Right ventricle myocardium superior (tissue), 1 donor: ENCODE results near the gene PSMG4. TPM values are rescaled to one million over a fixed set of nuclear protein-coding genes. Genes with fewer than 3 reads are reported as not detected.
"Not testable (repeated sequence)": the region's sequence is repeated elsewhere in the genome, so short reads cannot be mapped to it uniquely, and the experiment has no call there.

ENCODE experiments used
- ATAC-seq: fragments of 200-7000 bp; cut with Tn5 transposase; one replicate; pipeline ENCODE4 v1.9.1; 2020; ENCODE audit warnings: mild to moderate bottlenecking; ENCODE audit not compliant: poor library complexity
- DNase-seq: peaks from one replicate; pipeline ENCODE4 v3.0.0-alpha.2; 2020
- intact Hi-C: fragments of 100-400 bp; cut with DNase I; formaldehyde crosslinking; loops from one replicate; pipeline ENCODE4 v1.11.2; 2022
- total RNA-seq: library from RNA; stranded (reverse); fragmentation: NEBNext Ultra II Directional; extraction: Animal tissue kit (Norgen Biotek cat#: 25700); gene quantifications from one replicate; pipeline ENCODE4 v1.2.1, GENCODE V29; 2021
- donor health status: DM: no; HTN: yes; CAD: no; lungs with severe emphysema.

Gene PSMG4
- total RNA-seq, 1 donor from 2014 or later: 8.9 TPM

DNA sequence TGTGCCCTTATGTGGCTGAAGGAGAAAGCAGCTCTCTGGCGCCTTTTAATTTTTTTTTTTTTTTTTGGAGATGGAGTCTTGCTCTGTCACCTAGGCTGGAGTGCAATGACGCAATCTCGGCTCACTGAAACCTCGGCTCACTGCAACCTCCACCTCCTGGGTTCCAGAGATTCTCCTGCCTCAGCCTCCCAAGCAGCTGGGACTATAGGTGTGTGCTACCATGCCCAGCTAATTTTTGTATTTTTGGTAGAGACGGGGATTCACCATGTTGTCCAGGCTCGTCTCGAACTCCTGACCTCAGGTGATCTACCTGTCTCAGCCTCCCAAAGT lies 13.9 kb upstream of the PSMG4 start:
- DNase-seq, ATAC-seq, intact Hi-C loops: not testable (repeated sequence)

DNA sequence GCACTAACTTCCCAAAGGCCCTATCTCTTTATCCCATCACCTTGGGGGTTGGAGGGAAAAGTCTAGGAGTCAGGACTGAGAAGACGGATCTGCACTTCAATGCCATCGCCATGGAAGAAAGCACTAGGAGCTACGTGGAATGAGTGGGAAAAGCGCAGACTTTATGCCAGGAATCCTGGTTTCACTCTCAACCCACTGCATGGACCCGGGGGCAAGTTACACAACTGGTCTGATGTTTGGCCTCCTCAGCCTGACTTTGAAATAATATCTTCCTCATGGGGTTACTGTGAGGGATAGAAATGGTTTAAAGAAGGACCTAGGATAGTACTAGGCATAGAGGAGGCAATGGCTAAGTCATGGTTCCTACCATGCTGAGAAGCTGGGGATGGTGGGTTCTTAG lies 13.5 kb upstream of the PSMG4 start:
- no peak for ATAC-seq
- intact Hi-C loops: no loop called here

DNA sequence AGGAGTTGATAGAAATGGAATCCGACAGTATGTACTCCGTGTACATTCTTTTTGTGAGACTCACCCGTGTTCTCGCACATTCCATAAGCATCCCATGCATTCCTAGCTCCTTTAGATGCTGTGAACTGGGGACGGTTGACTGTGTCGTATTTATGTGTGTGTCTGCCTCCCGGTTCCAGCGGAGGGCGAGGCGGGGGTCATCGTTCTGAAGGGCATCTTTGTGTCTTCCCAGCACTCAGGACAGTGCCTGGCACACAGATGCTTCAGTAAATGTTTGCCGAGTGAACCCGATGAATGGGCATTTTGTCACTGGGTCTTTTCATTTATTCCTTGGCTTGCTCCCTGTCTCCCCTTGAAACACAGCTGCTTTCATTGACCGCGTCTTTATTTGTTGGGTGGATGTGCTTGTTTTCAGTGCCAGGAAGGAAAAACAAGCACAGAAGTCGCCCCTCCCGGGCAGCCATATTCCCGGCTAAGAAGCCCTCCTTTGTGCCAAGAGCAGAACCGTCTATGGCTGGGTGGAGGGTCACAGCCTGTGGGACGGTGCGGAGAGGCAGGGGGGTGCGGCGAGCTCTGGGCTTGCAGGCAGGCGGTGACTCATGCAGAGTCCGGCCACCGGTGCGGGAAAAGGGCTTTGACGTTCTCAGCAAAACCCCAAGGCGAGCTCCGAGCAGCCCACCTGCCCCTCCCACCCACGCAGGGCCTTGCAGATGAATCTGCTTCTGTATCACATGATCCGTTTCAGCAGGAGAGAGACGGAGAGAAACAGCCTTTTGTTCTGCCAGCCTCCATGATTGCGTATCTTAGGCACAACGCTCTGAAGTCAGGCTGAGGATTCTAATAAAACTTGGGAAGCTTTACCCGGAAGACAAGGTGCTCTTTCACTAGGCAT lies 11.2 kb upstream of the PSMG4 start:
- intact Hi-C loops: no loop called here
- ATAC-seq: peak; percentile 44
- peak; percentile 64 for DNase-seq

More for the DNA sequence above, 13.5 kb upstream of the PSMG4 start:
- DNase-seq: no peak

DNA sequence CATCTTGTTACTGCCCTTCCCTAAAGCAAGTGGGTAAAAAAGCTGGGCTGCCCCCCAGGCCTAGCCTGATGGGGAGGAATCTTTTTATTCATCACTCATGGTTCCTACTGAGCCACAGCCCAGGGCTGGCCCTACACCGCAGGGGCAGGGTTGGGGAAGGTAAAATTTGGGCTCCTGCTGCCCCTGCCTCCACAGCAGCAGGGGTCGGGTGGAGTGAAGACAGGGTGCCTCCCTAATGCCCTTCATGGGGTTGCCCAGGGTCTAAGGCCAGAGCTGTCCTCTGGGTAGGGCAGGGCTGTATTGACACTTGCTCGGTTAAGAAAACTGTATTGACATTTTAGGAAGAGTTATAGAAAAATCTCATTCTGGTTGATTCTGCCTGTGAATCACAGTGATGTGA lies 8.9 kb upstream of the PSMG4 start:
- intact Hi-C loops: loop anchor here (2.0 to 5.0 kb wide), 2 partner anchors 93 to 123 kb away; partner anchors contain the start of gene TUBB2A
- DNase-seq (no peak), ATAC-seq (no peak)

DNA sequence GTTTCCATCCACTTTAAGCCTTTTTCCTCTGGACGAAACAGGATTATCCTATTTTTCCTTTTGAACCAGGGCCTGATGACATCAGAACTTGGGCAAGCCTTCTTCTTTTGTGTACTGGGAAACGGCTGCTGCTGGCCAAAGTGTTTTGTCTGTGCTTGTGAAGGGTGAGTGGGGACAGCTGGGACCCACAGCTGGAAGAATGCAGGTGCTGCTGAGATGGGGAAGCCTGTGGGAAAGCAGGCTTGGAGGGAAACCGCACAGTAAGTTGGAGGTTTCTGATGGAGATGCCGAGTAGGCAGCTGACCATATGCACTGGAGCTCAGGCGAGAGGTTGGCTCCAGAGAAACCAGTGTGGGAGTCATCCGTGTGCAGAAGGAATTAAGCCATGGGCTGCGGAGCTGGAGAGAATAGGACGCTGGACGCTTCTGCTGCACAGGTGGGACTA lies 8.5 kb upstream of the PSMG4 start:
- intact Hi-C loops: loop anchor here (2.0 to 5.0 kb wide), 2 partner anchors 93 to 123 kb away; partner anchors contain the start of gene TUBB2A
- ATAC-seq (peak; percentile 10), DNase-seq (no peak)

DNA sequence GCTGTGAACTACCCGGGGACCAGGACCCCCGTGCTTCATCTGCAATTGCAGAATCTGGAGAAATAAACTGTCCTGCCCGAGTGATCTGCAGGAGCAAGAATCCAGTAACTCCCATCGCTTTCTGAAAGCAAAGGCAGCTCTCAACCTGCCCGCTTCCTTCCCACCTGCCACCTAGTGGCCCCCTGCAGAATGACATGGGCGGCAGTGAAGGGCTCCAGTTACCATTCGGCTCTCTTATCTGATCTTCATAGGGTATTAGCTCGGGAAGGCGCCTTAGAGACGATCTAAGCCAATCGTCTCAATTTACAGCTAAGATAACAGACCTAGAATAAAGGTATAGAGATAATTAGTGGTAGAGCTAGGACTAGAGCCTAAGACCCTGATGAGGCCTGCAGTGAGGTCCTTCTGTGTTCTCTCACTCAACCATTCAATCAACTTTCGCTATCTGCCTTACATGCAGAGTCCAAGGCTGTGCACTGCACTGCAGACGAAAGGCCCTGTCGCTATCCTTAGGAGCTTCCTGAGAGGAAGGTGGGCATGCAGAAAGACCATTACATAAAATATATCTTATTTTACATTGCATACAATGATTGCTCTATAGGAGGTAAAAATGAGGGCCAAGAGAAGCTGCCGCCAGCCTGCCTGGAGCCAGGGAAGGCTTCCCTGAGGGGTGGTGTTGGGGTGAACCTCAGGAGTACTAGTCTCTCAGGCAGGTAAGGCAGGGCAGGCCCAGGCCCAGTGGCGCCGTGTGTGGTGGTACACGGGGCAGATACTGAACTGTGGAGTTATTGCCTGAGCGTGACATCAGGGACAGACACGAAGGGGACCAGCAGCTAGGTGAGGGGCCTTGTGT lies 7.1 kb upstream of the PSMG4 start:
- intact Hi-C loops: loop anchor here (2.0 to 5.0 kb wide), 2 partner anchors 94 to 125 kb away; partner anchors contain the start of gene TUBB2A

DNA sequence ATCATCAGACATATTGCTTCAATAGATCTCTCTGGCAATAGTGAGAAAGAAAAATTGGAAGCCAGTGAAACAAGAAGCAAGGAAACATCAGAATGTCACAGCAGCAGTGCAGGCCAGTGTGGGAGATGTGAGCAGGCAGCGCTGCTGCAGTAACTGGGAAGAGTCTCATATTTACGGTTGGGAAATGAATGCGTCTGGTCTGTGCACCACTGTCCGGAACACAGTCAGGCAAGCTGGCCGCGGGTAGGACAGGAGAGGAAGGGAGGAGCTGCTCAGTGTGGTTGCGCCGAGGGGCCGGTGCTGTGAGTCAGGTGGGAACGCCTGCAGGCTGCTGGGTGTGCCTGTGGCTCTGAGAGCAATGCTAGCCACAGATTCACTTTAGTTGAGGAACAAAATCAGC lies 6.4 kb upstream of the PSMG4 start:
- DNase-seq: no peak
- intact Hi-C loops: loop anchor here (5.0 kb wide), 1 partner anchor 95 kb away; the partner anchor contains the start of gene TUBB2A
- ATAC-seq: no peak

More for the DNA sequence above, 7.1 kb upstream of the PSMG4 start:
- peak; percentile 86 for DNase-seq
- peak; percentile 89 for ATAC-seq

DNA sequence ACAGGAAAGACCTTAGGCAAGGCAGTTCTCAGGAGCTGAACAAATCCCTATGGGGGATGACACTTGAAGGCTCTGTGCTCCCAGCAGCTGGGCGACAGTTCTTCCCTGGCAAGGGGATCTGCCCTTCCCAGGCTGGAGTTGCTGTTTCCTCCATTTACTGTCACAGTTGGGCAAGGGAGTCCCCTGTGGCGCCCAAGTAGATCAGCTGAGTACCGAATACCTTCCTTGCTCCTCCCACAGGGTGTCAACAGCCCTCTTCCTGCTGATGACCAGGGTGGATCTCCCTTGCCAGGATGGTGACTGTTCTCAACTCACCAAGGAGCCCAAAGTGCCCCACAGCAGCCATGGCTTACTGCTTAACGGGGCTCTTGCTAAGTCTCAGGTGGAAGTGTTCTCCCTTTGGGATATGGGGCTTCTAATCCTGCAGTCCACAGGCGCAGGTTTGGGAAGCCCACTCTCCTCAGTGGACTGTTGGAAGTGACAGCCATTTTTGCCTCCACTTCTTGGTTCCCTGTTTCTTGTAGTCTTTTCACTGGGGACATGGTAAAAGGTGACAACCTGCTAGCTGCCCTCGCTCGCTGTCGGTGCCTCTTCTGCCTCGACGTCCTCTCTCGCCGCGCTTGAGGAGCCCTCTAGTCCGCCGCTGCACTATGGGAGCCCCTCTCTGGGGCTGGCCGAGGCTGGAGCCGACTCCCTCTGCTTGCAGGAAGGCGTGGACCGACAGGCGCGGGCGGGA lies 5.7 kb upstream of the PSMG4 start:
- intact Hi-C loops: loop anchor here (5.0 kb wide), 1 partner anchor 96 kb away; the partner anchor contains the start of gene TUBB2A
- no peak for ATAC-seq
- DNase-seq: no peak

DNA sequence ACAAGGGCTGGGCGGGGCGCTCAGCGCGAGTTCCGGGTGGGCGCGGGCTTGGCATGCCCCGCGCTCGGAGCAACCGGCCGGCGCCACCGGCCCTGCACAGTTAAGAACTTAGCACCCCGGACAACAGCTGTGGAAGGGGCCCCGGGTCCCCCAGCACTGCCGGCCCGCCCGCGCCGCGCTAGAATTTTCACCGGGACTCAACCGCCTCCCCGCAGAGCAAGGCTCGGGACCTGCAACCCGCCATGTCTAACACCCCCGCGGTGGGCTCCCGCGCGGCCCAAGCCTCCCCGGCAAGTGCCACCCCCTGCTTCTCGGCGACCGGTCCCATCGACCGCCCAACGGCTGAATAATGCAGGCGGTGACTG lies 5.2 kb upstream of the PSMG4 start:
- intact Hi-C loops: loop anchor here (5.0 kb wide), 1 partner anchor 96 kb away; the partner anchor contains the start of gene TUBB2A
- ATAC-seq: no peak

DNA sequence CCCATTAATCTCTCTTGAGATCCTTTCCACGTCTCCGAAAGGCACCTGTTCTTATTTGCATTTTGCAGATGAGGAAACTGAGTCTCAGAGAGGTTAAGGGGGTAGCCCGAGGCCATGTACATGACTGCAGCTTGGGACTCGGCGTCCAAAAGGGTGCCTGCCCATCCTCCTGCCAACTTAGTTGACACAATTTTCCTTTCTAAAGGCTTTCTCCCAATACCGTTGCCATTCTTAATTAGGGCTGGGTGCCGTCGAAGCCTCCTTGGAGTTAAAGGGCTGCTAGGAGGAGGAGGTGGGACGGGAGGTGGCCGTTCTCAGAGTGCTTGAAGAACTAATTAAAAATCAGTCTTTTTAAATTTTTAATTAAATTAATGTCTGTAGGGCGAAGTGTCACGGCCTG lies 546 bp upstream of the PSMG4 start:
- intact Hi-C loops: no loop called here
- DNase-seq (no peak), ATAC-seq (no peak)

More for the DNA sequence above, 5.2 kb upstream of the PSMG4 start:
- no peak for DNase-seq

DNA sequence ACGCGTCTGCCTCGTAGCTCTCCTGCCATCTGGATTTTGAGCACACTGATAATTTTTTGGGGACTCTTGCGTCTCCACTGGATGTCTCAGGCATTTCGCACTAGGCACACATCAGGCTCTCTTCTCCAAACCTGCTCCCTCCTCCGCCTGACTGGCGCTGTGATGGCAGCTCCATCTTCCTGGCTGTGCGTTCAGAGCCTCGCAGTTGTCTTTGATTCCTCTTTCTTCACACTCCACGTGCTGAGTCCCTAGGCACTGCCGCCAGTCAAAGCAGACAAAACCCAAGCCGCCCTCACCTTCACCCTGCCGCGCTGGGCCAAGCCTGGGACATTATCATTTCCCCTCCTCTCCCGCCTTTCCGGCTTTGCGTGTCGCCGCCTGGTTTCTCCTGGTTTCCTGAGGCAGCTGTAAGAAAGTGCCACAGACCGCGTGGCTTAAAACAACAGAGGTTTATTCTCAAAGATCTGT lies 778 bp downstream of the PSMG4 start:
- intact Hi-C loops: no loop called here
- ATAC-seq (peak; percentile 13), DNase-seq (peak; percentile 55)

DNA sequence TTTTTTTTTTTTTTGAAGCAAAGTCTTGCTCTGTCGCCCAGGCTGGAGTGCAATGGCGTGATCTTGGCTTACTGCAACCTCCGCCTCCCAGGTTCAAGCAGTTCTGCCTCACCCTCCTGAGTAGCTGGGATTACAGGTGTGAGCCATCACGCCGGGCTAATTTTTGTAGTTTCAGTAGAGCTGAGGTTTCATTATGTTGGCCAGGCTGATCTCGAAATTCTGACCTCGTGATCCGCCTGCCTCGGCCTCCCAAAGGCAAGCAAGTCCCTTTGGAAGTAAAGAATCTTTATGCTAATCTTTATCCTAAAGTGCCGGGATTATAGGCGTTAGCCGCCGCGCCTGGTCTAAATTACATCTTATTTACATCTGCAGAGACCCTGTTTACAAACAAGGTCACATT lies 1.5 kb downstream of the PSMG4 start:
- DNase-seq: no peak
- intact Hi-C loops: no loop called here

DNA sequence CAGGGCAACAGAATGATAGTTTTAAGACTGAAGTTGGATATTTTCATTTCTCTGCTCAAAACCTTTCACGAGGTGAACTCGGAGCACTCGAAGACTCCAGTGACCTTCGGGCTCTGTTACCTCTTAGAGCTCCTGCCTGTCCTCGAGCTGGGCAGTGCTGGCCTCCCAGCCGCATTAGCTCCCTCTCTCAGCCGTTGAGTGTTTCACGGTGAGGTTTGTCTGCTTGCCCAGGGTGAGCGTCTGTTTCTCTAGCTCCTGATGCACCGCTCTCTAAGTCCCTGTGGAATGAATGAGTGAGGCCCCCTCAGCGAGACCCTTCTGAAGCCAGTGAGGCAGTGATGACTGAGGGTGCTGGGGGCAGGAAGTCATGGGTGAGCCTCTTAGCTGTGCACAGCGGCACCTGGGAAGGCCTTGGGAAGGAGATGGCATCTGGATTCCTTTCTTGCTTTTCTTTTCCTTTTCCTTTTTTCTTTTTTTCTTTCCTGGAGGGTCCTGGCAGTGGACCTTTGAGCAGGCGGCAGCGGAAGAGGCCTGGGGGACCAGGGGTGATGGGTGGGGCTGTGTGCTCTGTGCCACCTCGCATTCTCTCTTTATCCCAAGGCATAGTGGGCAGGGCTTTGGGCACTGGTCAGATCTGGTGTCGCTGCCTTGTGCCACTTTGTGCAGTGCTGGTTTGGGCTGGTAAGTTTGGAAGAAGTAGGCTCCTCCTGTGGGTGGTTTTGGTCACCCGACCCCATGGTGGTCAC lies 2.2 kb downstream of the PSMG4 start:
- DNase-seq (no peak), ATAC-seq (no peak)
- intact Hi-C loops: no loop called here

More for the DNA sequence above, 1.5 kb downstream of the PSMG4 start:
- no peak for ATAC-seq

DNA sequence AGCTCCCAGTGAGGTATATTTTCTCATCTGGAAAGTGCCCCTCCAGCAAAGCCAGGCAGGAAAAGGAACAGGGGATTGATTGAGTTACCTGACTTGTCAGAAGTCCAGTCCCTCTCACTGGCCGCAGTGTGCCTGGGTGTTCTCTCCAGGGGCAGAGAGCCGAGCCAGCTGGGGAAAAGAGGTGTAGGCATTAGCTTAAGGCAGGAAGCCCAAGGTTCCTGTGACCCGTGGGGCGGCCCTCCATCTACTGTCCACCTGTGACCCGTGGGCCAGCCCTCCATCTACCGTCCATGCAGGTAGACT lies 2.7 kb downstream of the PSMG4 start:
- no peak for DNase-seq
- intact Hi-C loops: no loop called here
- ATAC-seq: no peak

DNA sequence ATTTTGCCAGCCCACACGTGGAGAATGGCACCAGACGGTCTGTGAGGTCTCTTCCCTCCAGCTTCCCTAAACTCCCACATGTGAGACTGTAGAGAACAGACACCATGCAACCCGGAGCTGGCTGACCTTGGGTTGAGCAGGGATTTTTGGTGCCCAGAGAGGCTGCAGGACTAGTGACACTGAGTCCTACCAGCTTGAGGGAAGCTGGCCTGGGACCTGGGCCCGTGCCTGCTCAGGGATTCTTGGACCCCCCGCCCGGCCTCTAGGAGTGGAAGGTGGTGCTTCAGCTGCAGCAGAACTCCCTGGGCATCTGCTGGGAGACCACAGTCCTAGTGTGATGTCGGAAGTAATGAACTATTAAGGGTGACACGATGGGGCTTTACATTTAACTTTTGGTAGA lies 3.2 kb downstream of the PSMG4 start:
- intact Hi-C loops: no loop called here
- DNase-seq: no peak

DNA sequence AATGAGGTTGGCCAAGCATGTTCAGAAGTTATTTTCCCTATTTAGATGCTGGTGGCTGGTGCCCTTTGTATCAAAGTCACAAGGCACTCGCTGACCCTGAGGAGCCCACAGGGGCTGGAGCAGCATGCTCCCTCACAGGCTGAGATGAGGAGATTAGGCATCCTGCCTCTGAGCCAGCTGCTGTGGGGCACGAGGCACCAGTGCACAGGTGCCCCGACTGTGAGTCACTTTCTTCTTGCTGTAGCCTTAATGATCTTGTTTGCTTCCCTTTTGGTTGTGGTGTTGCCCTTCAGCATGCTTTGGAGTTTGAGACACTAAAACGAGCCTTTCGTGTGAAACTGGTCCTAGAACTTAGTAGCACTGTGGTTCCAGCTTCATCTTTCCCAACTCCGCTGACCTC lies 4.3 kb downstream of the PSMG4 start:
- DNase-seq: no peak

More for the DNA sequence above, 3.2 kb downstream of the PSMG4 start:
- ATAC-seq: no peak

DNA sequence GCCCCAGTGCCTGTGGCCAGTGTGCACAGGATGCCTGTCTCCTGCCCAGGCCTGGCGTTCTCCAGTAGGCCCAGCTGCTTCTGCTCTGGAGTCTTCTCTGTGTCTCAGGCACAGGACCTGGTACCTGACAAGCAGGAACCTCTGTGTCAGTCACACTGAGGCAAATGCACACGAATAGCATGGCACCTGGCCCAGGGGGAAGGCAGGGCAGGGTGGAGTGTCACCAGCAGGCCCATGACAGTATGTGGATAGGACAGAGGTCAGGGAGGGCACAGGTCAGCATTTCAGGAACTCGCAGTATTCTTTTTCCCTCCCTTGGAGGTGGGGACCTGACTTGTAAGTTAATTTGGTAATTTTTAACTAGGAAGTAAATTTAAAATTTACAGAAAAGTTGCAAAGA lies 5.6 kb downstream of the PSMG4 start:
- no peak for ATAC-seq
- no peak for DNase-seq
- intact Hi-C loops: no loop called here

More for the DNA sequence above, 4.3 kb downstream of the PSMG4 start:
- intact Hi-C loops: no loop called here
- no peak for ATAC-seq

DNA sequence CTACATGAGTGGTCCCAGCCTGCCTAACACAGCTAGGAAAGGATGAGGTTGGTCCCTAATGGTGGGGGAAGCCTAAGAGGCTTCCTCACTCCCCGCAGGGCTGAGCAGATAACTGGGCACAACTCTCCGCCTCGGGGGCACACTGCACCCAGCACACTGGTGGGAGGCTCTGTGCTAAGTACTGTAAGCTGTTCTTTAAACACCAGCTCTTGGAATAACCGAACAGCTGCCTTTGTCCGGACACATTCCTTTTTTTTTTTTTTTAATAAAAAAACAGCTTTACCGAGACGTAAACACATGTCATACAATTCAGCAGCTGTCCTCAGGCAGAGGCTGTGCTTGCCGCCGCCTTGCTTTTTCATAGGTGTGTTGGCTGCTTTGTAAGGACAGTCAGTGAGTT lies 6.9 kb downstream of the PSMG4 start:
- ATAC-seq (no peak), DNase-seq (no peak)
- intact Hi-C loops: no loop called here
